KMS-11 (cell line): ENCODE results near the gene ABCA1.

ENCODE experiments used
- H2AFZ ChIP-seq: fragments of 200-600 bp; sonication (generic); 2 replicates; pipeline ENCODE4 v1.6.1; 2016; ENCODE audit warnings: antibody characterized with exemption, mixed run types, low read depth
- H3K27ac ChIP-seq: fragments of 200-600 bp; sonication (generic); 2 replicates; pipeline ENCODE4 v1.6.1; 2016; ENCODE audit warnings: mild to moderate bottlenecking, mixed run types
- H3K27me3 ChIP-seq: fragments of 200-600 bp; sonication (generic); 2 replicates; pipeline ENCODE4 v1.6.1; 2017; ENCODE audit warnings: mild to moderate bottlenecking, low read depth, mixed run types, moderate library complexity; ENCODE audit not compliant: insufficient read depth
- H3K36me3 ChIP-seq: fragments of 200-600 bp; sonication (generic); 2 replicates; pipeline ENCODE4 v1.6.1; 2017; ENCODE audit warnings: mild to moderate bottlenecking, mixed run types; ENCODE audit not compliant: insufficient read depth
- H3K4me1 ChIP-seq: fragments of 200-600 bp; sonication (generic); 2 replicates; pipeline ENCODE4 v1.6.1; 2016; ENCODE audit warnings: mild to moderate bottlenecking, low read depth, mixed run types; ENCODE audit not compliant: poor library complexity, severe bottlenecking
- H3K4me2 ChIP-seq: fragments of 200-600 bp; sonication (generic); 2 replicates; pipeline ENCODE4 v1.7.0; 2016; ENCODE audit warnings: mild to moderate bottlenecking, mixed run types
- H3K4me3 ChIP-seq: fragments of 200-600 bp; sonication (generic); IDR thresholded peaks from 2 replicates; pipeline ENCODE4 v1.6.1; 2017; ENCODE audit warnings: low read depth, low read length, mixed read lengths; ENCODE audit not compliant: insufficient read depth
- H3K79me2 ChIP-seq: fragments of 200-600 bp; sonication (generic); 2 replicates; pipeline ENCODE4 v1.6.1; 2016; ENCODE audit warnings: low read depth, mixed run types; ENCODE audit not compliant: insufficient read depth
- H3K9ac ChIP-seq: fragments of 200-600 bp; sonication (generic); 2 replicates; pipeline ENCODE4 v1.6.1; 2016; ENCODE audit warnings: mild to moderate bottlenecking, mixed run types
- H4K20me1 ChIP-seq: fragments of 200-600 bp; sonication (generic); 2 replicates; pipeline ENCODE4 v1.6.1; 2016; ENCODE audit warnings: mild to moderate bottlenecking, mixed run types; ENCODE audit not compliant: insufficient read depth
- TF ChIP-seq, protein P1 (sequence below): fragments of 200-600 bp; sonication (generic); conservative IDR thresholded peaks from 2 replicates; pipeline ENCODE4 v1.6.1; 2017; ENCODE audit warnings: low read depth, mild to moderate bottlenecking, antibody characterized with exemption, low read length, moderate library complexity, mixed read lengths

Gene ABCA1

DNA sequence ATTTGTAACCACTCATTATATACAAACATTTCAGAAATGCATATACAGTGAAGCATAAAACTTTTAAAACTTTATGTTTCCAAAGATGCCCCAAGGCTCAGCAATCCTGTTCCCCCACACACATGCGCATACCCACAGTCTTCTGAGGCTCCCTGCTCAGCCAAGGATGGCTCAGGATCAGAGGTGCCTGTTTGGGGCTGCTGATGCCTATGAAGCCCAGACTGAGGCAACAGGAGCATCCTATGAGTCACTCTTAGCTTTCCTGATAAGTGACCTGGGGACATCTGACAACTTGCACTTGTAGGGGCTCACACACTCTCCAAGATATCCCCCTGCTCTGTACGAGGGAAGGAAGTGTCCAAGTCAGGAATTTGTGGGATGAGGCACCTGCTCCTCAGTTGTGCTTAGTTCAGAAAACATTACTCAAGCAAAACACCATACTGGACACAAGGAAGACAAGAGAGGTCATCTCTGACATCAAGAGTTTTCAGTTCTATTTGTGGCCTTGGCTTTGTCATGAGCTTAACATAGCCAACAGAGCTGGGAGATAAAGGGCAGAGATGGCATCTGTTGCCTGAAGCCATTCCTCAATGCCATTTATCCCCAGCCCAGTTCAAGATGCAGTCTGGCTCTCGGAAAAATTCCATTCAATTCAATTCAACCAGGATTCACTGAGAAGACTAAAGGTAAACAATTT is 101.7 kb downstream of the ABCA1 start:
- Histone ChIP-seq H3K4me3 (no peak overlapping the region), H3K4me1 (no peaks in the 10 kb centered on the region), H3K4me2 (no peak overlapping the region), H2AFZ (no peak overlapping the region), H3K79me2 (no peaks in the 10 kb centered on the region), H3K36me3 (no peaks in the 10 kb centered on the region), H3K9ac (no peak overlapping the region), H3K27me3 (no peaks in the 10 kb centered on the region), H3K27ac (no peak overlapping the region), H4K20me1 (no peaks in the 10 kb centered on the region)
- TF ChIP-seq, protein P1, sequence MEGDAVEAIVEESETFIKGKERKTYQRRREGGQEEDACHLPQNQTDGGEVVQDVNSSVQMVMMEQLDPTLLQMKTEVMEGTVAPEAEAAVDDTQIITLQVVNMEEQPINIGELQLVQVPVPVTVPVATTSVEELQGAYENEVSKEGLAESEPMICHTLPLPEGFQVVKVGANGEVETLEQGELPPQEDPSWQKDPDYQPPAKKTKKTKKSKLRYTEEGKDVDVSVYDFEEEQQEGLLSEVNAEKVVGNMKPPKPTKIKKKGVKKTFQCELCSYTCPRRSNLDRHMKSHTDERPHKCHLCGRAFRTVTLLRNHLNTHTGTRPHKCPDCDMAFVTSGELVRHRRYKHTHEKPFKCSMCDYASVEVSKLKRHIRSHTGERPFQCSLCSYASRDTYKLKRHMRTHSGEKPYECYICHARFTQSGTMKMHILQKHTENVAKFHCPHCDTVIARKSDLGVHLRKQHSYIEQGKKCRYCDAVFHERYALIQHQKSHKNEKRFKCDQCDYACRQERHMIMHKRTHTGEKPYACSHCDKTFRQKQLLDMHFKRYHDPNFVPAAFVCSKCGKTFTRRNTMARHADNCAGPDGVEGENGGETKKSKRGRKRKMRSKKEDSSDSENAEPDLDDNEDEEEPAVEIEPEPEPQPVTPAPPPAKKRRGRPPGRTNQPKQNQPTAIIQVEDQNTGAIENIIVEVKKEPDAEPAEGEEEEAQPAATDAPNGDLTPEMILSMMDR: no peak

DNA sequence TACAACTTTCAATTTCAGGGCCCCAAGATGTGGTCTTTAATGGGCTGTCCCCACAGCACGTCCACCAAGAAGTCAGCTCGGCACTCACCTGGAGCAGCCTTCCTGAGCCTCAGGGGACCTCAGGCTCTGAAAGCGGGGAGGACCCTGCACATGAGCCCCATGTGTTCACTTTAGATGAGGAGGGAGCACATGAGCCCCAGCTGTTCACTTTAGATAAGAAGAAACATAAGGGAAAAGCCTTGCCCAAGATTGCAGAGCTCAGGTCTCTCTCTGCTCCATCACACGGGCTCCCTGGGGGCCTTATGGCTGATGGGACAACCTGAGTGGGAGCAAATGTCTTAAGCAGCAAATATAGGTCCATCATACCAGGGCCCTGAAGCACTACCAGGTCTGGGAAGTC is 107.6 kb downstream of the ABCA1 start:
- no peaks in the 10 kb centered on the region for H3K79me2 ChIP-seq
- no peaks in the 10 kb centered on the region for H3K4me1 ChIP-seq
- H3K27me3 ChIP-seq: no peaks in the 10 kb centered on the region
- H3K4me2 ChIP-seq: no peak overlapping the region
- H3K9ac ChIP-seq: no peak overlapping the region
- no peaks in the 10 kb centered on the region for H4K20me1 ChIP-seq
- no peak overlapping the region for H3K27ac ChIP-seq
- no peak overlapping the region for H2AFZ ChIP-seq
- peaks cover 6% of the 10 kb centered on the region; the same call in 1 of the 2 replicates for H3K36me3 ChIP-seq
- H3K4me3 ChIP-seq: no peak overlapping the region
- TF ChIP-seq, protein P1: no peak

DNA sequence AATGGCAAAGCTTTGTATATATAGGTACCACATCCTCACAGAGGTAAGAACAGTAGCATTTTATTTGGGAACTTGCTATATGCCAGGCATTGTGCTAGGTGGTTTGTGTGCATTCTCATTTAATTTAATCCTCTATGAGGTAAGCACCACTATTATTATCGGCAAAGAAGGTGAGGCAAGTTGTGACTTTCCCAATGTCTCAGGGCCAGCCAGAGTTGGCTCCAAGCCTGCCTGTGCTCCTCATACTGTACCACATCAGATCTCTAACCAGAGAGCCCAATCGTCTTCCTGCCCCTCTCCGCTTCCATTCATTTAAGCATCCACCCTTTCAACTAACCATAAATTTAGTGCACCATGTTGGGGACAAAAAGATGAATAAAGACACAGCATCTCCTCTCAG is 108.9 kb downstream of the ABCA1 start:
- Histone ChIP-seq H4K20me1 (no peaks in the 10 kb centered on the region), H3K27ac (no peak overlapping the region), H2AFZ (no peak overlapping the region), H3K4me2 (no peak overlapping the region), H3K4me3 (no peak overlapping the region), H3K36me3 (peaks cover 13% of the 10 kb centered on the region; the same call in 1 of the 2 replicates), H3K27me3 (no peaks in the 10 kb centered on the region), H3K9ac (no peak overlapping the region), H3K4me1 (no peaks in the 10 kb centered on the region), H3K79me2 (no peaks in the 10 kb centered on the region)
- TF ChIP-seq, protein P1: no peak

DNA sequence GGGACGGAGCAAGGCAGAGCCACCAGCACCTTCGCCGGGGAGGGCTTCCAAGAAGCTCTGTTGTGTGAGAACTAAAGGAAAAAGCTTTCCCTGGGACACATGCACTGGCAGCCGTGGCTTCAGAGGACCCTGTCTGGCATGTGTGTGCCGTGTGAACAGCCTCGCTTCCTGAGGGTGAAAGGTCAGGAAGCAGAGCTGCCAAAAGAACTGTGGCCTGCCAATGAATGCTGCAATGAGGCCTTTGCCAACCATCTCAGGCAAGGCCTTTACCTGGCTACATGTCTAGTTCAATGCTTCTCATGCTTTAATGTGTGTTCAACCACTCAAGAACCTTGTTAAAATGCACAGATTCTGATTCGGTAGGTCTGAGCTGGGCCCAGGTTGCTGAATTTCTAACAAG is 110.5 kb downstream of the ABCA1 start:
- H3K4me2 ChIP-seq: no peak overlapping the region
- H3K4me3 ChIP-seq: no peak overlapping the region
- no peaks in the 10 kb centered on the region for H3K27me3 ChIP-seq

More for the DNA sequence above, 110.5 kb downstream of the ABCA1 start:
- peaks cover 13% of the 10 kb centered on the region; the same call in 1 of the 2 replicates for H3K36me3 ChIP-seq
- no peak overlapping the region for H3K9ac ChIP-seq
- H3K27ac ChIP-seq: no peak overlapping the region
- H4K20me1 ChIP-seq: no peaks in the 10 kb centered on the region
- no peak overlapping the region for H2AFZ ChIP-seq
- TF ChIP-seq, protein P1: no peak
- no peaks in the 10 kb centered on the region for H3K4me1 ChIP-seq
- no peaks in the 10 kb centered on the region for H3K79me2 ChIP-seq
